Stimulated activated CD8-positive, alpha-beta memory T cell treated with anti-CD3 and anti-CD28 coated beads, Interleukin-2, amount 100 ng/mL, for 1 hour (primary cell): ENCODE data around the gene TMC3.
"Not testable (repeated sequence)": the region's sequence is repeated elsewhere in the genome, so short reads cannot be mapped to it uniquely, and the experiment has no call there.

Experiments
- DNase-seq, 2 donors: peaks; one replicate each; pipeline ENCODE4 v3.0.0-alpha.2; 2020; ENCODE audit warnings: low read depth in 2 of 2

TMC3 gene

DNA sequence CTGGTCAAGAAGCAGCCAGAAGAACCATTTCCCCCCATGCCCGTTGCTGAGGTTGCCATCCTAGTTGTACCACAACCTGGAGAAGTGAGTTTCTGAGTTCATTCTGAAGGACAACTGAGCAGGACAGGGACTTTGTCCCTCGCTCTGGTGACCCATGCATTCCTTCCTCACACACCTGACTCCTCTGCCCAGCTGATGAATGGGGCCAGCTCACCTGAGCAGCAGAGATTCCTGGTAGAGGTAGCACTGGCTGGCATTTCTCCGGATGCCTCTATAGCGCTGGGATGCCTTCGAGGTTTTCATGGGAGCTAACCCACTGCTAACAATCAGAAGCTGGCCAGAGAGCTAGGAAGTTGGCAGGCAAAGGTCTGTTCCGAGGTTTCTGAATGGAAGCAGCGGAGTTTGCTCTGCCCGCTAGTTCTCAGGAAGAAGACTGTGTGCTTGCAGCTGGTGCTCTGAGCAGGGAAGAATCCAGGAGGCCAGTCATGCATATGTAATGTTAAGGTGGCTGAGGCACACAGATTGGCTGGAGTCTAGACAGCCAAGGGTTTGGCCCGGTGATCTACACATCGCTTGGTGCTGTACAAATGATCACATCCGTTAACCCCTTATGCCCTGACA is at the start of gene TMC3:
Gene TMC3, minus strand, starts transcription at position 439 of the 621 bp plus-strand sequence. Its CDS starts 136 bp downstream, at position 303.
- no peak for DNase-seq

DNA sequence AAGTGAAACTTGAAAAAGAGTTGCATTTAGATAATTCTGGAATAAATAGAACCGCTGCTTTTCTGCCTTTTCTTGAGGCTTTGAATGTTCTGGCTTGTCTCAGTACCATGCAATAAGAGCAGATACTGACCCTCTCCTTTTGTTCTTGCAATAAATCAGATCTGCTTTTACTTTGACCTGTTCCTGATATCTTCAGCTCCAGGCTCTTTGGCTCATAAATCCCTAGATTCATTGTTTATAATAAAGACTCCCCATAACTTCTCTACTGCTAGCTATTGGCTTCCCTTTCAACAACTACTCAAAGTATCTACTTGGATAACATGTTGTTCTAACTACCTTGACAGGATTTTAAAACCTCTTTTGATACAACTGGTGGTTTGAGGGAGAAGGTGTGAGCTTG is 47.4 kb upstream of the TMC3 start:
- DNase-seq: no peak

DNA sequence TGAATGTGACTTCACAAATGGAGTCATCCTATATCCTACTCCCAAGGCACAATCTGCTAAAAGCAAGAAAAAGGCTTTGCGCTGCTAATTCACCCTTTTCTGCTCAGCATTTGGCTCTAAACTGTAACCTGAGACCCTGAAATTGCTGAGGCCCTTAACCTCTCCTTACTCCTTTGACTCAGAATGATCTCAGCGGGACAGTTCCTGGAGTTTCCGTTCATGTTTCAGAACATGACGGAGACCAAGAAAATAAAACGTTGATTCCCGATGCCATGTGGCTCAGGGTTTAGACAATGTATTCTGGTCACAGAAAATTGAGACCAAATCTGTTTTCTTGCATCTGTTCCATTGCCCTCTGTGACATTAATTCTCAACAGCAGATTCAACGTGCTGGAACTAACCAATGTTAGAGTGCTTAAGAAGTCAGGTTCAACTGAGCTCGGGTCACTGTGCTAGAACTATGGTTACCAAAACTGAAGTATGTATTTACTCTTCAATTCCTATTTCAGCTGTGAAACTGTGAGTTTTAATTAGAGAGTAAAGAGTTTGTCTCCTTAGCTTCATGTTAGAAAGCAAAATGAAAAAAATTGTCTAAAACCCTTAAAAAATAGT is 45.4 kb upstream of the TMC3 start:
- DNase-seq: no peak

DNA sequence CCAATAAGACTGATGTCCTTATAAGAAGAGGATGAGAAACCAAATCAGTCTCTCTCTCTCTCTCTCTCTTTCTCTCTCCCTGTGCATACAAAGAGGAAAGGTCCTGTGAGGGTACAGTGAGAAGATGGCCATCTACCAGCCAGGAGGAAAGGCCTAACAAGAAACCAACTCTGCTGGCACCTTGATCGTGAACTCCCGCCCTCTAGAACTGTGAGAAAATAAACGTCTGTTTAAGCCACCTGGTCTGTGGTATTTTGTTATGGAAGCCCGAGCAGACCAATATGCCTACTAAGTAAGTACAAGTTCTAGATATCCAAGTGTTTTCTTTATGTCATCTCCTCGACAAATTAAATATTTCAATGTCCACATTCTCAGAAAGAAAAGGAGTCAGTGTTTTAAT is 44.9 kb upstream of the TMC3 start:
- no peak for DNase-seq

DNA sequence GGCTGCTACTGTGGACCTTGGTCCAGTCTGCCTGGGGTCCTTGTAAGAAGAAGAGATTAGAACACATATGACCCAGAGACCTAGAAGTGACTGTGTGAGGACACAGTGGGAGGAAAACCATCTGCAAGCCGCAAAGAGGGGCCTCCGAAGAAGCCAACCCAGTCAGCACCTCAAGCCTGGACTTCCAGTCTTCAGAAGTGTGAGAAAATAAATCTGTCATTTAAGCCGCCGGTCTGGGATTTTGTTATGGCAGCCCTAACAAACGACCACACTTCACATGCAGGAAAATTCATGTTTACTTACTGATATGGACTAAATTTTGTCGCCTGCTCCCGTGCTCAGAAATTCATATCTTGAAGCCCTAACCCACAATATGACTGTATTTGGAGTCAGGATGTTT is 44.4 kb upstream of the TMC3 start:
- DNase-seq: no peak

DNA sequence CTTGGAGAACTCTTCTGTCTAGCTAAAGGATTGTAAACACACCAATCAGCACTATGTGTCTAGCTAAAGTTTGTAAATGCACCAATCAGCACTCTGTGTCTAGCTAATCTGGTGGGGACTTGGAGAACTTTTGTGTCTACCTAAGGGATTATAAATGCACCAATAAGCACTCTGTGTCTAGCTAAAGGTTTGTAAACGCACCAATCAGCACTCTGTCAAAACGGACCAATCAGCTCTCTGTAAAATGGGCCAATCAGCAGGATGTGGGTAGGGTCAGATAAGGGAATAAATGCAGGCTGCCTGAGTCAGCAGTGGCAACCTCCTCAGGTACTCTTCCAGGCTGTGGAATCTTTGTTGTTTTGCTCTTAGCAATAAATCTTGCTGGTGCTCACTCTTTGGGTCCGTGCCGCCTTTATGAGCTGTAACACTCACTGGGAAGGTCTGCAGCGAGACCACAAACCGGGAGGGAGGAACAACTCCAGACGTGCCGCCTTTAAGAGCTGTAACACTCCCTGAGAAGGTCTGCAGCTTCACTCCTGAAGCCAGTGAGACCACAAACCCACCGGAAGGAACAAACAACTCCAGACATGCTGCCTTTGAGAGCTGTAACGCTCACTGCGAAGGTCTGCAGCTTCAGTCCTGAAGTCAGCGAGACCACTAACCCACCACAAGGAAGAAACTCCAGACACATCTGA is 40.4 kb upstream of the TMC3 start:
- not testable (repeated sequence) for DNase-seq

DNA sequence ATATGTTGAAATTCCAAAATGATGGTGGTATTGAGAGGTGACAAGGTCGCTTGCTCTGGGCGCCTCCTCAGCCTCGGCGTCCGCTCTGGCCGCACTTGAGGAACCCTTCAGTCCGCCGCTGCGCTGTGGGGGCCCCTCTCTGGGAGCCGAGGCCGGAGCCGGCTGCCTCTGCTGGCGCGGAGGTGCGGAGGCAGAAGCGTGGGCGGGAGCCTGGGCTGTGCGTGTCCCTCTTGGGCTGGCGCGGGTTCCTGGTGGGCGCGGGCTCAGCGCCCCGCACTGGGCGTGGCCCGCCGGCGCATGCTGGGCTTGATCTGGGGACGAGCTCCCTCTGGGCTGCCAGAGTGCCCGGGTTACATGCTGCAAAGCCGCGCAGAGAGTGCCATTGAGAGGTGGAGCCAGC is 39.8 kb upstream of the TMC3 start:
- no peak for DNase-seq

DNA sequence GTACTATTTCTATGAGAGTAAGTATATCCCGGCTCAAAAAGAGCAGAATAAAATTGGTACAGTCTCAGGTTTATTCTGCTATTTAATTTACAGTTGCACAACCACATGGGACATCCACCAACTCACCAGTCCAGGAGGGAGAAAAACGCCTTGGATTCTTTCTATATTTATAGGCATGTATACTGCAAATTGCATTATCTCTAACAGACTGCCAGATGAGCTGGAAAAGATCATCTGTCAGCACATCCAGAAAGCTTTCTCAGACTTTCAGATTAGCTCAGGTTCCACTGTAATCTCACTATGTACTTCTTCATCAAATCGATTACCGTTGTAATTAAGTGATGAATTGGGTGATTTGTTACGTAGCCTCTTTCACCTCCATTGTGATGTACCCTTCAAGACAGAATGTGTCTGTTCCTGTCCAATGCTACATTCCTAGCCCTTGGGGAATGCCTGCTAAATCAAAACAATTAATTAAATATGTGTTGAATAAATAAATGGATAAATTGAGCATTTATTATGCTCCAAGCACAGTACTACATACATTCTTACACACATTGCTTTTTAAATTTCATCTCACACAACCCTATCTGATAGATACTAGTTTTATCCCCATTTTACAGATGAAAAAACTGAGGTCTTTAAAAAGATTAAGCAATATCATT is 38.1 kb upstream of the TMC3 start:
- no peak for DNase-seq

DNA sequence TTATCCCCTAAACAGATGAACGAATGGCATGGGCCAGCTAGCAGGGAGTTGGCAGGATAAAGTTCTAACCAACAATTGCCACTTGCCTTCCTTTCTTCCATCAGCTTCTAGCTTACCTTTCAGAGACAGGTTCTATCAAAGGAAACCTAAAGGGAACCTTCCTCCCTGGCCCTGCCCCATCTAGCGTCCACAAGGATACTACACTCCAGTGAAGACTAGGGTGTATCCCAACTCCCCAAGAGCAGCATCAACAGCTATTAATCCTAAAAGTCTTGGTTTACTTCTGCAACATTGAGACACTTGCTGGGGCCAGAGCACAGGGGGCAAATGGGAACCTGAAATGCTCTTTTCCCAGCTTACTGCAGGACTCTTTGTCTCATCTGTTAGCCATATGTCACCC is 37.0 kb upstream of the TMC3 start:
- DNase-seq: no peak

DNA sequence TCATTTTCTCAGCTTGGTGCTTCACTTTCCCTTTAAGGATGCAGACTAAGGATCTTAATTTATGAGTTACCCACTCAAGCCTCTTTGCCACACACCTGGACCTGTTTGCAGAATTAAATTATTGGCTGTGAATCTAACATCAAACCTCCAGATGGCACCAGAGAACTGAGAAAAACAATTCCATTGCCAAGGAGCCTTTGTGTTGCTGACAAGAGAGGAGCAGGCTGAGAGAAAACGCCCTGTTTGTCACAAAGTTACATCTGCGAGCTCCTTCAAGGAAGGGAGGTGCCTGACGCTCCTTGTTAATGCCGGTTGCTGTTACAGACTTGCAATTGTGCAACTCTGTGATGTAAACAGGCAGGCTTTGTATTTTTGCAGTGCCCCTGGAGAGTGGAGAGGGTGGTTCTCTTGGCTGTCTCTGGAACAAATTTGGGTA is 36.3 kb upstream of the TMC3 start:
- DNase-seq: no peak

DNA sequence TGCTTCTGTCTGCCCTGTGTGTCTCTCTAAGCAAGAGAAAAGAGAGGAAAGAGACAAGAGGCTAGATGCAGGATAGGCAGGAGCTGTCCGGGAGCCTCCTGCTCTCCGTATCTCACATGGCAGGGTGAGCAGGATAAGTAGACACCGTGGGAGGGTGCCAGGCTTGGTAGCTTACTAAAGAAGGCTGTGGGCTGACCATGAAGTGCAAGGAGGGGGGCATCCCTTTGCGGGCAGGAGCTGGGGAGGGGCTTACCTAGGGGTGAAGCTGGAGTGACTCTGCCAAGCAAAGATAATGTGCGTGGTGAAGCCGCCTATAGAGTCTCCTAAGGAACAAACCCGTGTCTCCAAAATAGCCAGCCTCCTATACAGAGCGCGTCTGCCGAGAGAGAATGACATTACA is 33.7 kb upstream of the TMC3 start:
- DNase-seq: no peak

DNA sequence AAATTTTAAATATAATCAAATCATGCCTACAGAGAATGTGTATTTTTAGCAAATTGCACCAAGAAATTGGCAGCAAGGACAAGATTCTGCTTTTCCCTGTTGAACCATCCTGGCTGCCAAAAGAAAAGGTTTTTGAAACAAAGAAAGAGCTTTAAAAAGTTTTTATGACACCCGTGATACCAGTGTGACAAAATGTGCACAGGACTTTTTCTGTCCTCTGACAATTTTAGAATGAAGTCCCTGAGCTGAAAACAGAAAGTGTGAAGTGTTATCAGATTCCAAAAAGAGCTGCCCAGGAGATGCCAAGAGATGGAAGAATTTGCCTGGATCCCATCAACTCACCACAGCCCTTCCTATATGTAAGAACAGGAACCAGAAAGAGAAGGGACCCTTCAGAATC is 33.2 kb upstream of the TMC3 start:
- DNase-seq: no peak

DNA sequence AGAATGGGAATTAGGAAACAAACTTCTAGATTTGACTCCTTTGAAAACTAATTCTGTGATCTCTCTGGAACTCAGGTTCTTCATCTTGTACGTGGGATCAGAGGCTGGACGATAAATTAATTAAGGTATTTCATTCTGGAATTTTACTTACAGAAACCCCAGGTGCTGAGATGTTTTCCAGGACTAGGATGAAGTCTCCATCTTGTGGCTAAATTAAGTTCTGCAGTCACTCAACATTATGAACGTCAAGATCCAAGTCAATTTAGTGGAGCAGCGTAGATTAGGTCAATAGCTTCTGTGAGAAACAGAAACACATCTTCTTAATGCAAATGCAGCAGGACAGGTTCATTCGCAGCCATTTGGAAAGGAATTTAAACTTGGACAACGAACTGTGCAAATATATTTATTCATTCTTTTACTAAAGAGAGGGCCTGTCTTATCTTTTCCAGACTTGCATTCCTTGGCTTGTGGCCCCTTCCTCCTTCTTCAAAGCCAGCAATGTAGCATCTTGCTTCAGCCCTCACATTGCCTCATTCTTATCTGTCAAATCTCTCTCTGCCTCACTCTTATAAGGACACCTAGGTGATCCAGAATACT is 26.7 kb upstream of the TMC3 start:
- no peak for DNase-seq

DNA sequence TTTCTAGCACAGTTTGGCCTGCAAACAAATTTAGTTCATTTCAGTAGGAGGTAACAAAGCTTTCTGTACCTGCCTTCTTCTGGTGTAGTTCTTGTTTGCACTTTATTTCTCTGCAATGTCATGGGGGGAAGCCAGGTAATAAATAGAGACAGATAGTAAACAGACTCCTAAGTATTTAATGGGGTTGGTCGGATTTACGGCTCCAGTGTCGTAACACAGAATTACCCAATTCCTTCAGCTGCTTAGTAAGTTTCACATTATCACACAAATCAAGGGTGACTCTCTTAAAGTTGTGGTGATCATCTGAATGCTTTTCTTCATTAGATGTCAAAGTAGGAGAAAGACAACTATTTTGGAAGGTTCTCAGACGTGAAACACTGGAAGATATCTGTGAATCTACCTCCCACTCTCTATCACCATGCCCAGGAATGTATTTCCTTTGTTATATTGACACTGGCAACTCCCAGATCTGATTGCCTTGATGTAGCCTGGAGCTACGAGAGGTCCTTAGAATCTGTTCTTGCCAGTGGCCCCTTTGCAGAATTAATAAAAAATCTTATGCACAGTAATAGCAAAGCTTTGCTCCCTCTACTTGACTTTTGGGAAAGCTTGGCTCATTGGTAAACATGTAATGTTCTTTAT is 25.0 kb upstream of the TMC3 start:
- no peak for DNase-seq

DNA sequence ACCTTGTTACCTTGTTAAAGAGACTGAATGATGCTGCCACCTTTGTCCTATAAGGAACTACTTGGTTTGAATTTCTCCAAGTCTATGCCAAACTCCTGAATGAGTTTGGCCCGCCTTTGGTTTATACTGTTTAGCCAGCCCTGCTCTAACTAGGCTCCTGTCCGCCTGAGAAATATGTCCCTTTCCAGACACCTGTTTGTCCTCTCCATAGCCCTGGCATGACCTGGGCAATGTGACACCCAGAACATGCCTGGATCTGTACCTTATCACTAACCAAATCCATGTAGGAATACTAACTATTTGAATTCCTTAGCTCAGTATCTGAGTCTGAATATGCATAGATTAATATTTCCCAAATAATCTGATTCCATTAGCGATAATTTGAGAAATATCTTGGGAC is 24.4 kb upstream of the TMC3 start:
- no peak for DNase-seq

DNA sequence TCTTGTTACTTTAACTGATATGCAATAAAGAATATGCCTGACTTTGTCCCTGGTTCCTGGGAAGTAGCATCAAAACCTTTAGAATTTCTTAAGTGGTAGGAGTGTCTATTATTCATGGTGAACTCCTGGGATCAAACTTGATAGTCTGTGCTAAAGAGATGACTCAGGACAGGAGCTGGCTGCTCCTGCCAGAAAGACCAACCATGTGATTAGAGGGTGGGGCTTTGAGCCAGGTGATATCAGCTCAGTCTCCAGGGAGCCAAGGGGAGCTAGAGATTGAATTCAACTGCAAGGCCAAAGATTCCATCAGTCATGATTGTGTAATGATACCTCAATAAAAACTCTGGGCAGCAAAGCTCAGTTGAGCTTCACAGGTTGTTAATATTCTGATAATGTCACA is 20.6 kb upstream of the TMC3 start:
- no peak for DNase-seq

DNA sequence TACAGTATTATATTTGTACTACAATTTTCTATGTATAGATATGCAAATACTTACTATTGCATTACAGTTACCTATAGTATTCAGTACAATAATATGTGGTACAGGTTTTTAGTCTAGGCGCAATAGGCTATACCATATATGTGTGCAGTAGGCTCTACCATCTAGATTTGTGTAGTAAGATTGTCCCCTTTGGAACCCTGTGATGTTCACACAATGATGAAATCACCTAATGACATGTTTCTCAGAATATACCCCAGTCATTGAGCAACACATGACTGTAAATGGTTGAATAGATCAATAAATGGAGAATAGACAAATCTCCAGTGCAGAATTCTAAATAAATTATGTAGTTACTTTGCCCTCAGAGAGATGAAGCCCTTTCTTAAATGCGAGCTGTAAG is 17.6 kb upstream of the TMC3 start:
- DNase-seq: no peak

DNA sequence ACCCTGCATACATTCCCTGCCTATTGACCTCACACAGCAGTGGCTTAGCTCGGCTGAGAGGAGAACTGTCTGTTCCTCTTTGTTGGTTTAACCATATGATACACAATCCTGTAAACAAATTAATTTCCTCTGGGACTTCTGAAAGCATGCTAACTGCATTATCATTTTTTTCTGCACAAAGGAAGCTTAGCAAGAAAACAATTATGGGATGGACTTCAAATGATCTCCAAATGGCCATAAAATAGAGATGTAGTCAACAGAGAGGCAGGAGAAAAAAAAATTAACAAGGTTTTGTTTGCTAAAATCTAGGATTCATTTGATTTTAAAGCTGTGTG is 14.4 kb upstream of the TMC3 start:
- no peak for DNase-seq

DNA sequence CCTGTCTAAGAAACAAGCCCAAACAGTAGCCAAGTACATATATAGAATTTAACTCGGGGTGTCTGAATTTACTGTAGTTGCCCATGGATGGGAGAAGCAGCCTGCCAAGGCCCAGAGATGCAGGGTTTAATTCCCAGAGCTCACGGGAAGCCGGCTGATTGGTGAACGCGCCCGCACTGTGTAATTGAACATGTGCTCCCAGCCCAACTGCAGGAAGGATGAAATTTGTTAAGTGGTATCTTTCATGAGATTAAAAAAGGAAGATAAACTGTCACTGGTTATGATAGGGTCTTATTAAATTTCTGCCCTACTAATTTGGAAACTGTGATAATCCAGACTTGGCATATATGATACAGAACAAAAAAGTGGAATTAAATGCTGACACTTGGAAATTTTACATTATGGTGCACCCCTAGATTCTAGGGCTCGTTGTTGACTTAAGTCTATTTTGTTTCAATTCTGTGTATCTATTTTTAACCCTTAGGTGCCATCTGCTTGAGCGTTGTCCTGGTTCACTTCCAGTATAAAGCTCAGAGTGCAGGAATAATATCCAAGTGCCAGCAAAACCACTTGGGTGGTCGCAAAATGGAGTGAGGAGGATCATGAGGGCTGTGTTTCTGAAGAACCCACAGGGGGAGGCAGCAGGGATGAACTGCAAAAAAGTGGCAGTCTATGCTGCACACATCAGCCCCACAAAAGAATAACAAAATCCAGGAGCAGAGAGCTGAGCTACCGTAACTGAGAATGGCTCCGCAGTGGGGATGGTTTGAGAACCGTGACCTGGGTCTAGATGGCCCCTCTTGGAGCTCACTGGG is 13.8 kb upstream of the TMC3 start:
- DNase-seq: no peak

DNA sequence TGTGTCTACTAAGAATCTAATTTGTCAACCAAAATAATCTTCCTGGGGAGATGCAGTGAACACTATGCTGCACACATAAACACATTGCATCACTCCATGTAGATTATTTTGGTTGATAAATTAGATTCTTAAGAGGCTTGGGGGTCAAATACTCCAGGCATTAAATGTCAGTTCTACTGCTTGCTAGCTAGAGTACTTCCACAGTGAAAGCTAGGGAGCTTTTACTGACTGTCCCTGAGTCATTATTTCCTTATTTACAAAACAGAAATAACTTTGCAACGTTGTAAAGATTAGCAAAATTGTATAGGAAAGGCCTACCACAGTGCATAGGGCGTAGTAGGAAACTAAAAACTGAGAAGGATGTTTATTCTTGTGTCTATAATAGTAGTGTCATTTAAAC is 12.9 kb upstream of the TMC3 start:
- DNase-seq: no peak

DNA sequence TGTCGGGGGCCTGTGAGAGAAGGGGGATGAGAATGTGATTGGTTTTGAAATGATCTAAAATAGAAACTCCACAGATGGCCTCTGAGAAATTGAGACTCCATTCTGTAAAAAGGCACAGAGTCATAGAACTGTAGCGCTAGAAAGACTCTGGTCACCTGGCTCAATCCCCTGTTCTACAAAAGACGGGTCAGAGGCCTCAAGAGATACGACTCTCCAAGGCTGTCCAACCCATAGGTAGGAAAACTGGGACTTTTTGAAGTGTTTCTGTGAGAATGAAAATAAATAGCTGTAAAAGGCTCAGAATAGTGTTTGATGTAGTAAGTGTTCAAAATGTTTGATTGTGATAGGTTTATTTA is 11.7 kb upstream of the TMC3 start:
- no peak for DNase-seq
